ENCODE measurements around the gene DLGAP1. TPM values are rescaled to one million over a fixed set of nuclear protein-coding genes. Genes with fewer than 3 reads are reported as not detected.

Gene DLGAP1
- total and polyA plus RNA-seq, 10 of the 15 experiments (the other 5 are each of a cell fraction or from before 2014, with no cell fraction given): 0.23 to 27.6 (median 1.9) TPM

- TF ChIP-seq BCLAF1 (IDR thresholded peaks at IDR 0.05): no peak
- peak; percentile 73 for TF ChIP-seq MEF2B (IDR thresholded peaks at IDR 0.05; ENCODE audit: partially characterized antibody, poor library complexity, severe bottlenecking)
- TF ChIP-seq ZZZ3 (IDR thresholded peaks at IDR 0.05; ENCODE audit: control insufficient read depth, insufficient read length, low read depth): no peak
- no peak for TF ChIP-seq HDAC2 (IDR thresholded peaks at IDR 0.05)
- TF ChIP-seq E2F4 (IDR thresholded peaks at IDR 0.05; ENCODE audit: low read depth, low read length): no peak
- no peak for TF ChIP-seq RB1 (IDR thresholded peaks at IDR 0.05; ENCODE audit: borderline replicate concordance)
- no peak for TF ChIP-seq MEF2A (IDR thresholded peaks at IDR 0.05; ENCODE audit: insufficient read depth, low read depth, low read length)
- TF ChIP-seq, protein P1, sequence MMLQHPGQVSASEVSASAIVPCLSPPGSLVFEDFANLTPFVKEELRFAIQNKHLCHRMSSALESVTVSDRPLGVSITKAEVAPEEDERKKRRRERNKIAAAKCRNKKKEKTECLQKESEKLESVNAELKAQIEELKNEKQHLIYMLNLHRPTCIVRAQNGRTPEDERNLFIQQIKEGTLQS (IDR thresholded peaks at IDR 0.05; ENCODE audit: borderline replicate concordance, extremely low read depth, low read depth, low read length): no peak
- TF ChIP-seq BHLHE40 (IDR thresholded peaks at IDR 0.05; ENCODE audit: borderline replicate concordance in 1 of 2, low read depth in 2 of 2, low read length in 1 of 2): peak in 1 of 2 experiments; percentile 36; a peak in 2 of 4 replicates
- TF ChIP-seq RFX5 (IDR thresholded peaks at IDR 0.05; ENCODE audit: low read depth, low read length): no peak
- TF ChIP-seq NFYA (IDR thresholded peaks at IDR 0.05; ENCODE audit: borderline replicate concordance, low read depth, low read length): no peak
- no peak for TF ChIP-seq CHD1 (IDR thresholded peaks at IDR 0.05; ENCODE audit: low read depth, low read length)
- TF ChIP-seq NR2C1 (IDR thresholded peaks at IDR 0.05): no peak
- peak; percentile 58 for TF ChIP-seq ATF7 (IDR thresholded peaks at IDR 0.05; ENCODE audit: low read depth)
- TF ChIP-seq ESRRA (IDR thresholded peaks at IDR 0.05; ENCODE audit: low read length): no peak
- no peak for TF ChIP-seq BACH1 (IDR thresholded peaks at IDR 0.05; ENCODE audit: borderline replicate concordance)
- TF ChIP-seq, protein P2, sequence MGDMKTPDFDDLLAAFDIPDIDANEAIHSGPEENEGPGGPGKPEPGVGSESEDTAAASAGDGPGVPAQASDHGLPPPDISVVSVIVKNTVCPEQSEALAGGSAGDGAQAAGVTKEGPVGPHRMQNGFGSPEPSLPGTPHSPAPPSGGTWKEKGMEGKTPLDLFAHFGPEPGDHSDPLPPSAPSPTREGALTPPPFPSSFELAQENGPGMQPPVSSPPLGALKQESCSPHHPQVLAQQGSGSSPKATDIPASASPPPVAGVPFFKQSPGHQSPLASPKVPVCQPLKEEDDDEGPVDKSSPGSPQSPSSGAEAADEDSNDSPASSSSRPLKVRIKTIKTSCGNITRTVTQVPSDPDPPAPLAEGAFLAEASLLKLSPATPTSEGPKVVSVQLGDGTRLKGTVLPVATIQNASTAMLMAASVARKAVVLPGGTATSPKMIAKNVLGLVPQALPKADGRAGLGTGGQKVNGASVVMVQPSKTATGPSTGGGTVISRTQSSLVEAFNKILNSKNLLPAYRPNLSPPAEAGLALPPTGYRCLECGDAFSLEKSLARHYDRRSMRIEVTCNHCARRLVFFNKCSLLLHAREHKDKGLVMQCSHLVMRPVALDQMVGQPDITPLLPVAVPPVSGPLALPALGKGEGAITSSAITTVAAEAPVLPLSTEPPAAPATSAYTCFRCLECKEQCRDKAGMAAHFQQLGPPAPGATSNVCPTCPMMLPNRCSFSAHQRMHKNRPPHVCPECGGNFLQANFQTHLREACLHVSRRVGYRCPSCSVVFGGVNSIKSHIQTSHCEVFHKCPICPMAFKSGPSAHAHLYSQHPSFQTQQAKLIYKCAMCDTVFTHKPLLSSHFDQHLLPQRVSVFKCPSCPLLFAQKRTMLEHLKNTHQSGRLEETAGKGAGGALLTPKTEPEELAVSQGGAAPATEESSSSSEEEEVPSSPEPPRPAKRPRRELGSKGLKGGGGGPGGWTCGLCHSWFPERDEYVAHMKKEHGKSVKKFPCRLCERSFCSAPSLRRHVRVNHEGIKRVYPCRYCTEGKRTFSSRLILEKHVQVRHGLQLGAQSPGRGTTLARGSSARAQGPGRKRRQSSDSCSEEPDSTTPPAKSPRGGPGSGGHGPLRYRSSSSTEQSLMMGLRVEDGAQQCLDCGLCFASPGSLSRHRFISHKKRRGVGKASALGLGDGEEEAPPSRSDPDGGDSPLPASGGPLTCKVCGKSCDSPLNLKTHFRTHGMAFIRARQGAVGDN (IDR thresholded peaks at IDR 0.05): no peak
- peak; percentile 42; the same call in 1 of the 2 replicates for TF ChIP-seq NBN (IDR thresholded peaks at IDR 0.05)
- TF ChIP-seq ZNF592 (IDR thresholded peaks at IDR 0.05): no peak
Measured at GRCh38 chr18:3511980-3512379, 943.1 kb downstream of the DLGAP1 start (continued).
